Esophagus squamous epithelium (tissue), 4 donors: ENCODE measurements around the gene ACTR2.

Experiments
- POLR2A ChIP-seq, 4 donors: fragments of 450-650 bp; IDR thresholded peaks; one replicate each; pipeline ENCODE4 v1.6.1; 2017; ENCODE audit warnings: antibody characterized with exemption in 4 of 4, mild to moderate bottlenecking in 4 of 4, moderate library complexity in 3 of 4
- TF ChIP-seq, protein P1 (sequence below), 6 experiments: fragments of 450-650 bp in 4 of 6; fragments of 200-600 bp in 2 of 6; sonication (generic) in 2 of 6; IDR thresholded peaks; one replicate each; pipeline ENCODE4 v1.5.1; 2016 to 2019; ENCODE audit warnings: antibody characterized with exemption in 6 of 6, mild to moderate bottlenecking in 4 of 6, moderate library complexity in 4 of 6

- TF ChIP-seq POLR2A (IDR thresholded peaks at IDR 0.05) = no peak
- TF ChIP-seq, protein P1, sequence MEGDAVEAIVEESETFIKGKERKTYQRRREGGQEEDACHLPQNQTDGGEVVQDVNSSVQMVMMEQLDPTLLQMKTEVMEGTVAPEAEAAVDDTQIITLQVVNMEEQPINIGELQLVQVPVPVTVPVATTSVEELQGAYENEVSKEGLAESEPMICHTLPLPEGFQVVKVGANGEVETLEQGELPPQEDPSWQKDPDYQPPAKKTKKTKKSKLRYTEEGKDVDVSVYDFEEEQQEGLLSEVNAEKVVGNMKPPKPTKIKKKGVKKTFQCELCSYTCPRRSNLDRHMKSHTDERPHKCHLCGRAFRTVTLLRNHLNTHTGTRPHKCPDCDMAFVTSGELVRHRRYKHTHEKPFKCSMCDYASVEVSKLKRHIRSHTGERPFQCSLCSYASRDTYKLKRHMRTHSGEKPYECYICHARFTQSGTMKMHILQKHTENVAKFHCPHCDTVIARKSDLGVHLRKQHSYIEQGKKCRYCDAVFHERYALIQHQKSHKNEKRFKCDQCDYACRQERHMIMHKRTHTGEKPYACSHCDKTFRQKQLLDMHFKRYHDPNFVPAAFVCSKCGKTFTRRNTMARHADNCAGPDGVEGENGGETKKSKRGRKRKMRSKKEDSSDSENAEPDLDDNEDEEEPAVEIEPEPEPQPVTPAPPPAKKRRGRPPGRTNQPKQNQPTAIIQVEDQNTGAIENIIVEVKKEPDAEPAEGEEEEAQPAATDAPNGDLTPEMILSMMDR (IDR thresholded peaks at IDR 0.05) = no peak
Observed at GRCh38 chr2:65313126-65313953, 85.7 kb downstream of the ACTR2 start.
